HepG2 (cell line): ENCODE results near the gene LRP5. TPM values are rescaled to one million over a fixed set of nuclear protein-coding genes. Genes with fewer than 3 reads are reported as not detected.
A peak's percentile ranks its signal among the peaks of the same experiment; 100 is the strongest.

ENCODE experiments used
- ATAC-seq: fragments of 200-7000 bp; cut with Tn5 transposase; 3 replicates; pipeline ENCODE4 v1.9.1; 2020; ENCODE audit warnings: mild to moderate bottlenecking, moderate library complexity
- BruUV-seq: library from RNA; stranded (reverse); fragments of 400-500 nt; replicated peaks from 2 replicates; lab custom pipeline; 2021; lab: Mats Ljungman, UMichigan
- CTCF ChIA-PET: fragments of 300-600 bp; formaldehyde crosslinking; extraction: SDS; loops from one replicate; lab custom pipeline; 2021; ENCODE audit warnings: low total read pairs, inconsistent platforms, low intra/inter-chr PET ratio; lab: Yijun Ruan, JAX
- POLR2A ChIA-PET: fragments of 350-600 bp; sonication (Branson Sonifier 250); formaldehyde crosslinking; loops from one replicate; lab custom pipeline; 2020; ENCODE audit warnings: antibody characterized with exemption, inconsistent platforms; lab: Yijun Ruan, JAX
- DNase-seq: peaks from one replicate; pipeline ENCODE4 v3.0.0-alpha.2; 2015; ENCODE audit warnings: low spot score
- FAIRE-seq: peaks from 3 replicates; lab custom pipeline; 2011; peaks lifted over from hg19 to GRCh38; lab: Jason Lieb, UNC
- H2AFZ ChIP-seq: one replicate; pipeline ENCODE4 v1.6.1; 2011; ENCODE audit warnings: low read length, inconsistent platforms
- H3K27ac ChIP-seq: fragments of 300-600 bp; 3 replicates; pipeline ENCODE4 v1.8.0; 2011; ENCODE audit warnings: mixed run types, mild to moderate bottlenecking, mixed read lengths, low read length, inconsistent platforms; ENCODE audit not compliant: insufficient read depth; ENCODE audit errors: extremely low read length
- H3K27me3 ChIP-seq, 2 experiments: fragments of 200-600 bp in 1 of 2; 2 replicates in 1 of 2; 3 replicates in 1 of 2; pipeline versions ENCODE4 v1.6.0 to v1.8.0; 2011; ENCODE audit warnings: low read length in 2 of 2, mild to moderate bottlenecking in 2 of 2, moderate library complexity in 2 of 2, inconsistent platforms in 1 of 2; ENCODE audit not compliant: insufficient read depth in 2 of 2, control insufficient read depth in 1 of 2
- H3K36me3 ChIP-seq, 2 experiments: fragments of 200-600 bp in 1 of 2; replicated peaks in 1 of 2; 2 replicates in 1 of 2; 3 replicates in 1 of 2; pipeline versions ENCODE4 v1.5.1 to v1.8.0; 2011; ENCODE audit warnings: low read length in 2 of 2, inconsistent platforms in 1 of 2; ENCODE audit not compliant: insufficient read depth in 2 of 2, control insufficient read depth in 1 of 2
- H3K4me1 ChIP-seq: 2 replicates; pipeline ENCODE4 v1.5.1; 2012; ENCODE audit warnings: low read length, inconsistent platforms; ENCODE audit not compliant: insufficient read depth
- H3K4me2 ChIP-seq: 2 replicates; pipeline ENCODE4 v1.6.0; 2011; ENCODE audit warnings: low read depth, low read length, inconsistent platforms
- H3K4me3 ChIP-seq, 3 experiments: fragments of 200-600 bp in 1 of 3; sonication (generic), shearing (Covaris generic) in 1 of 3; replicated peaks in 1 of 3; 2 replicates each; pipeline ENCODE4 v1.5.1; 2011 to 2016; ENCODE audit warnings: low read length in 3 of 3, inconsistent platforms in 2 of 3, low read depth in 2 of 3, mild to moderate bottlenecking in 2 of 3, control low read depth in 1 of 3, mixed read lengths in 1 of 3; ENCODE audit not compliant: insufficient read depth in 1 of 3
- H3K79me2 ChIP-seq: one replicate; pipeline ENCODE4 v1.6.1; 2011; ENCODE audit warnings: low read length, inconsistent platforms; ENCODE audit not compliant: insufficient read depth
- H3K9ac ChIP-seq: 2 replicates; pipeline ENCODE4 v1.6.0; 2011; ENCODE audit warnings: mild to moderate bottlenecking, low read depth, low read length, inconsistent platforms; ENCODE audit not compliant: insufficient read depth
- H3K9me3 ChIP-seq: 2 replicates; pipeline ENCODE4 v1.5.1; 2012; ENCODE audit warnings: mild to moderate bottlenecking, low read length
- H4K20me1 ChIP-seq: 2 replicates; pipeline ENCODE4 v1.6.0; 2011; ENCODE audit warnings: inconsistent platforms, mild to moderate bottlenecking, low read length, moderate library complexity; ENCODE audit not compliant: insufficient read depth
- JUNB ChIP-seq: sonication (generic); formaldehyde crosslinking; IDR thresholded peaks from 2 replicates; pipeline ENCODE4 v1.8.0; 2022; ENCODE audit warnings: missing genetic modification reagents, mild to moderate bottlenecking, borderline replicate concordance
- MAFK ChIP-seq, 2 experiments: IDR thresholded peaks in 1 of 2; conservative IDR thresholded peaks in 1 of 2; 2 replicates each; pipeline ENCODE4 v1.6.1; 2011; ENCODE audit warnings: improper control_type of control experiment in 2 of 2, low read length in 2 of 2
- MEF2D ChIP-seq: sonication (generic); formaldehyde crosslinking; IDR thresholded peaks from 2 replicates; pipeline ENCODE4 v1.5.1; 2020; ENCODE audit warnings: mild to moderate bottlenecking, missing genetic modification reagents
- NR2F1 ChIP-seq, 2 experiments: fragments of 450-650 bp in 1 of 2; formaldehyde crosslinking in 1 of 2; IDR thresholded peaks; 2 replicates each; pipeline versions ENCODE4 v1.5.0 to v1.6.1; 2016 to 2020; ENCODE audit warnings: mild to moderate bottlenecking in 1 of 2, missing compliant biosample characterization in 1 of 2, missing genetic modification reagents in 1 of 2, moderate library complexity in 1 of 2
- RARA ChIP-seq: IDR thresholded peaks from 2 replicates; pipeline ENCODE4 v1.6.1; 2016; ENCODE audit warnings: missing genetic modification reagents, missing compliant biosample characterization
- RXRA ChIP-seq: sonication (generic); formaldehyde crosslinking; IDR thresholded peaks from 2 replicates; pipeline ENCODE4 v1.5.1; 2020; ENCODE audit warnings: missing genetic modification reagents
- RXRB ChIP-seq: IDR thresholded peaks from 2 replicates; pipeline ENCODE4 v1.6.1; 2016; ENCODE audit warnings: borderline replicate concordance, missing genetic modification reagents, missing compliant biosample characterization
- SAP130 ChIP-seq: IDR thresholded peaks from 2 replicates; pipeline ENCODE4 v1.6.1; 2016; ENCODE audit warnings: low read depth
- TEAD3 ChIP-seq: optimal IDR thresholded peaks from 2 replicates; pipeline ENCODE3; 2016; ENCODE audit warnings: borderline replicate concordance
- ZNF24 ChIP-seq: fragments of 450-650 bp; IDR thresholded peaks from 2 replicates; pipeline ENCODE4 v1.6.1; 2017; ENCODE audit warnings: antibody characterized with exemption, mild to moderate bottlenecking
- ZNF724P ChIP-seq: sonication (generic); formaldehyde crosslinking; IDR thresholded peaks from 2 replicates; pipeline ENCODE4 v1.8.0; 2022; ENCODE audit warnings: missing genetic modification reagents, borderline replicate concordance
- ZNF768 ChIP-seq: sonication (generic); formaldehyde crosslinking; IDR thresholded peaks from 2 replicates; pipeline ENCODE4 v1.4.0; 2020; ENCODE audit warnings: missing genetic modification reagents
- ZNF775 ChIP-seq: sonication (generic); formaldehyde crosslinking; IDR thresholded peaks from 2 replicates; pipeline ENCODE4 v1.4.0; 2020; ENCODE audit warnings: missing genetic modification reagents, mild to moderate bottlenecking, moderate library complexity, borderline replicate concordance
- WGBS: methylation state at CpG from one replicate; pipeline ENCODE4 v1.1.6; 2017; ENCODE audit warnings: low lambda C conversion rate; 5-methylcytosine and 5-hydroxymethylcytosine counted together
- in situ Hi-C: cut with HindIII; loops from 2 replicates; pipeline ENCODE4 v1.10.0; 2017; ENCODE audit warnings: low pct_unique_long_range_greater_than_20kb; ENCODE audit not compliant: extremely low pct_ligation_motif_present
- intact Hi-C: fragments of 100-400 bp; cut with micrococcal nuclease; formaldehyde crosslinking; loops from one replicate; pipeline ENCODE4 v1.10.0; 2022; ENCODE audit not compliant: unreplicated experiment
- polyA plus RNA-seq, 8 experiments: library from polyadenylated mRNA; depleted of rRNA in 3 of 8; stranded (reverse) in 7 of 8; unstranded in 1 of 8; fragments of >200 nt; fragmentation: Illumina TruSeq in 4 of 8; extraction: Trizol in 4 of 8; gene quantifications; 2 replicates each; pipeline versions ENCODE4 v1.2.1 to v1.2.3, GENCODE V29; 2011 to 2016; ENCODE audit warnings: low read depth in 4 of 8, missing spikeins in 1 of 8, mixed read lengths in 1 of 8; ENCODE audit not compliant: insufficient read depth in 1 of 8
- total RNA-seq, 5 experiments: library from RNA; depleted of rRNA; stranded (reverse); fragments of >200 nt; fragmentation: Illumina TruSeq; extraction: Trizol; gene quantifications; 2 replicates each; pipeline ENCODE4 v1.2.3, GENCODE V29; 2016; ENCODE audit warnings: low read depth in 1 of 5
- TF ChIP-seq, protein P1 (sequence below): sonication (generic); formaldehyde crosslinking; IDR thresholded peaks from 2 replicates; pipeline ENCODE4 v1.5.0; 2020; ENCODE audit warnings: mild to moderate bottlenecking, missing genetic modification reagents
- TF ChIP-seq, protein P2 (sequence below): sonication (generic); formaldehyde crosslinking; IDR thresholded peaks from 2 replicates; pipeline ENCODE4 v1.5.0; 2020; ENCODE audit warnings: missing genetic modification reagents
- TF ChIP-seq, protein P3 (sequence below): sonication (generic); formaldehyde crosslinking; IDR thresholded peaks from 2 replicates; pipeline ENCODE4 v1.4.0; 2020; ENCODE audit warnings: missing genetic modification reagents
- TF ChIP-seq, protein P4 (sequence below): sonication (generic); formaldehyde crosslinking; IDR thresholded peaks from 2 replicates; pipeline ENCODE4 v1.4.0; 2020; ENCODE audit warnings: missing genetic modification reagents, mild to moderate bottlenecking, borderline replicate concordance

The LRP5 gene
- total and polyA plus RNA-seq, 2 of the 13 experiments (the other 11 are each of a cell fraction or from before 2014, with no cell fraction given): 40.4 to 64.0 TPM

DNA sequence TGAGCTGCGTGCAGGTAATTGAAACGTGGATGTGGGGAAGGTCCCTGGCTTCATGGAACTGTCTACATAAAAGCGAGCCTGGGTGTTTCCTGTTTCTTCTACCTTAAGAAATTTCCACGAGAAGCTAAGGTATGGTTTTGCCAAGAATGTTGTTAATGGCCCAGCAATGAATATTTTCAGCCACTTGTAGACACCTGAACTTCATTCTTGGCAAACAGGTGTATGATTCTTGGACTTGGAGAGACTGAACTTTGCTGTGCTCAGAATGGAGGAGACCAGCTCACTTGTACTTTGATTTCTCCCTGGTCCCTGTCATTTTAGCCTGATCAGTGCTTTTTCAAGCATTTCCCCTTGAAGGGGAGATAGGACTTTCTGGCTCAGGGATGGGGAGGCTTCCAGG lies 20.8 kb downstream of the LRP5 start (continued):
- TF ChIP-seq, protein P1, sequence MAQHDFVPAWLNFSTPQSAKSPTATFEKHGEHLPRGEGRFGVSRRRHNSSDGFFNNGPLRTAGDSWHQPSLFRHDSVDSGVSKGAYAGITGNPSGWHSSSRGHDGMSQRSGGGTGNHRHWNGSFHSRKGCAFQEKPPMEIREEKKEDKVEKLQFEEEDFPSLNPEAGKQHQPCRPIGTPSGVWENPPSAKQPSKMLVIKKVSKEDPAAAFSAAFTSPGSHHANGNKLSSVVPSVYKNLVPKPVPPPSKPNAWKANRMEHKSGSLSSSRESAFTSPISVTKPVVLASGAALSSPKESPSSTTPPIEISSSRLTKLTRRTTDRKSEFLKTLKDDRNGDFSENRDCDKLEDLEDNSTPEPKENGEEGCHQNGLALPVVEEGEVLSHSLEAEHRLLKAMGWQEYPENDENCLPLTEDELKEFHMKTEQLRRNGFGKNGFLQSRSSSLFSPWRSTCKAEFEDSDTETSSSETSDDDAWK (CRISPR knock-in tag): no peak
- no peak for TF ChIP-seq MEF2D (CRISPR knock-in tag)
- TF ChIP-seq, protein P2, sequence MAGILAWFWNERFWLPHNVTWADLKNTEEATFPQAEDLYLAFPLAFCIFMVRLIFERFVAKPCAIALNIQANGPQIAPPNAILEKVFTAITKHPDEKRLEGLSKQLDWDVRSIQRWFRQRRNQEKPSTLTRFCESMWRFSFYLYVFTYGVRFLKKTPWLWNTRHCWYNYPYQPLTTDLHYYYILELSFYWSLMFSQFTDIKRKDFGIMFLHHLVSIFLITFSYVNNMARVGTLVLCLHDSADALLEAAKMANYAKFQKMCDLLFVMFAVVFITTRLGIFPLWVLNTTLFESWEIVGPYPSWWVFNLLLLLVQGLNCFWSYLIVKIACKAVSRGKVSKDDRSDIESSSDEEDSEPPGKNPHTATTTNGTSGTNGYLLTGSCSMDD: no peak
- no peak for TF ChIP-seq ZNF768 (CRISPR knock-in tag)
- TF ChIP-seq ZNF24: no peak
- TF ChIP-seq, protein P3, sequence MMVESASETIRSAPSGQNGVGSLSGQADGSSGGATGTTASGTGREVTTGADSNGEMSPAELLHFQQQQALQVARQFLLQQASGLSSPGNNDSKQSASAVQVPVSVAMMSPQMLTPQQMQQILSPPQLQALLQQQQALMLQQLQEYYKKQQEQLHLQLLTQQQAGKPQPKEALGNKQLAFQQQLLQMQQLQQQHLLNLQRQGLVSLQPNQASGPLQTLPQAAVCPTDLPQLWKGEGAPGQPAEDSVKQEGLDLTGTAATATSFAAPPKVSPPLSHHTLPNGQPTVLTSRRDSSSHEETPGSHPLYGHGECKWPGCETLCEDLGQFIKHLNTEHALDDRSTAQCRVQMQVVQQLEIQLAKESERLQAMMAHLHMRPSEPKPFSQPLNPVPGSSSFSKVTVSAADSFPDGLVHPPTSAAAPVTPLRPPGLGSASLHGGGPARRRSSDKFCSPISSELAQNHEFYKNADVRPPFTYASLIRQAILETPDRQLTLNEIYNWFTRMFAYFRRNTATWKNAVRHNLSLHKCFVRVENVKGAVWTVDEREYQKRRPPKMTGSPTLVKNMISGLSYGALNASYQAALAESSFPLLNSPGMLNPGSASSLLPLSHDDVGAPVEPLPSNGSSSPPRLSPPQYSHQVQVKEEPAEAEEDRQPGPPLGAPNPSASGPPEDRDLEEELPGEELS (CRISPR knock-in tag): no peak

DNA sequence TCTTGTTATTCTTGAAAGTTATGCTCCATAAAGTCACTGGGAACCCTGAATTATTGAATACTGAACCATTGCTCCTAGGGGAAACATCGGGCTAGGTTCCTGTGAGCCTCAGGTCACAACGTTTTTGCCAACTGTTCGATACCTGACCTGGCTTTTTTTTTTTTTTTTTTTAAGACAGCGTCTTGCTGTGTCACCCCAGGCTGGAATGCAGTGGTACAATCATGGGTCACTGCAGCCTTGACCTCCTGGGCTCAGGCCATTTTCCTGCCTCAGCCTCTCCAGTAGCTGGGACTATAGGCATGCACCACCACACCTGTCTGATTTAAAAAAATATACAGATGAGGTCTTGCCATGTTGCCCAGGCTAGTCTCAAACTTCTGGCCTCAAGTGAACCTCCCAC lies 22.5 kb downstream of the LRP5 start:
- in situ Hi-C loops: no loop called here
- POLR2A ChIA-PET: interaction anchor here (0.6 to 1.5 kb wide), 4 partner anchors 9 to 37 kb away, joined by 3 to 5 read pairs (median 4); no protein-coding TSS in a partner anchor
- FAIRE-seq (no peak), DNase-seq (peak; percentile 40), ATAC-seq (no peak)
- H3K9ac ChIP-seq: no peak overlapping the region
- H3K4me3 ChIP-seq: no peak overlapping the region
- H2AFZ ChIP-seq: no peak overlapping the region
- 58% methylated on average over 4 of the region's 4 CpGs for WGBS
- H3K9me3 ChIP-seq: no peaks in the 10 kb centered on the region
- H3K27ac ChIP-seq: peak overlapping the region; percentile 11
- no peaks in the 10 kb centered on the region for H3K27me3 ChIP-seq
- CTCF ChIA-PET: no interaction called here
- intact Hi-C loops: no loop called here
- BruUV-seq: no TSS peak
- peaks cover 97% of the 10 kb centered on the region for H3K4me1 ChIP-seq
- H3K4me2 ChIP-seq: no peak overlapping the region
- H4K20me1 ChIP-seq: peaks cover 32% of the 10 kb centered on the region
- peaks cover 97% of the 10 kb centered on the region for H3K79me2 ChIP-seq
- H3K36me3 ChIP-seq: peaks cover 8 to 30% of the 10 kb centered on the region in 2 experiments
- TF ChIP-seq SAP130 (CRISPR knock-in tag) (peak; percentile 25; the same call in 1 of the 2 replicates), RARA (peak; percentile 88), RXRB (peak; percentile 35; the same call in 1 of the 2 replicates), RXRA (CRISPR knock-in tag) (peak; percentile 42; the same call in 1 of the 2 replicates), NR2F1 (CRISPR knock-in tag; IDR thresholded peaks at IDR 0.05) (peak in 1 of 2 experiments; percentile 29; a peak in 1 of 4 replicates), MAFK (conservative IDR thresholded peaks at IDR 0.05 in 1 of 2, IDR thresholded peaks at IDR 0.05 in 1 of 2; ENCODE audit: low read length in 2 of 2) (0 out of 4 replicates have a peak, but pooled peaks of 1 of the 2 experiments have one; percentile 15), ZNF724P (CRISPR knock-in tag) (no peak), TEAD3 (CRISPR knock-in tag) (peak; percentile 44), ZNF775 (CRISPR knock-in tag) (no peak), JUNB (no peak)
- TF ChIP-seq, protein P4, sequence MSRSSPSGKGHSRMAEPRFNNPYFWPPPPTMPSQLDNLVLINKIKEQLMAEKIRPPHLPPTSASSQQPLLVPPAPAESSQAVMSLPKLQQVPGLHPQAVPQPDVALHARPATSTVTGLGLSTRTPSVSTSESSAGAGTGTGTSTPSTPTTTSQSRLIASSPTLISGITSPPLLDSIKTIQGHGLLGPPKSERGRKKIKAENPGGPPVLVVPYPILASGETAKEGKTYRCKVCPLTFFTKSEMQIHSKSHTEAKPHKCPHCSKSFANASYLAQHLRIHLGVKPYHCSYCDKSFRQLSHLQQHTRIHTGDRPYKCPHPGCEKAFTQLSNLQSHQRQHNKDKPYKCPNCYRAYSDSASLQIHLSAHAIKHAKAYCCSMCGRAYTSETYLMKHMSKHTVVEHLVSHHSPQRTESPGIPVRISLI (CRISPR knock-in tag): peak; percentile 22; the same call in 1 of the 2 replicates
- TF ChIP-seq, protein P2: no peak
